ENCODE data around the gene KLHL30.

The KLHL30 gene

GRCh38 chr2:238121511-238122286 lies 16.8 kb upstream of the KLHL30 start:
- no peak for DNase-seq

DNA sequence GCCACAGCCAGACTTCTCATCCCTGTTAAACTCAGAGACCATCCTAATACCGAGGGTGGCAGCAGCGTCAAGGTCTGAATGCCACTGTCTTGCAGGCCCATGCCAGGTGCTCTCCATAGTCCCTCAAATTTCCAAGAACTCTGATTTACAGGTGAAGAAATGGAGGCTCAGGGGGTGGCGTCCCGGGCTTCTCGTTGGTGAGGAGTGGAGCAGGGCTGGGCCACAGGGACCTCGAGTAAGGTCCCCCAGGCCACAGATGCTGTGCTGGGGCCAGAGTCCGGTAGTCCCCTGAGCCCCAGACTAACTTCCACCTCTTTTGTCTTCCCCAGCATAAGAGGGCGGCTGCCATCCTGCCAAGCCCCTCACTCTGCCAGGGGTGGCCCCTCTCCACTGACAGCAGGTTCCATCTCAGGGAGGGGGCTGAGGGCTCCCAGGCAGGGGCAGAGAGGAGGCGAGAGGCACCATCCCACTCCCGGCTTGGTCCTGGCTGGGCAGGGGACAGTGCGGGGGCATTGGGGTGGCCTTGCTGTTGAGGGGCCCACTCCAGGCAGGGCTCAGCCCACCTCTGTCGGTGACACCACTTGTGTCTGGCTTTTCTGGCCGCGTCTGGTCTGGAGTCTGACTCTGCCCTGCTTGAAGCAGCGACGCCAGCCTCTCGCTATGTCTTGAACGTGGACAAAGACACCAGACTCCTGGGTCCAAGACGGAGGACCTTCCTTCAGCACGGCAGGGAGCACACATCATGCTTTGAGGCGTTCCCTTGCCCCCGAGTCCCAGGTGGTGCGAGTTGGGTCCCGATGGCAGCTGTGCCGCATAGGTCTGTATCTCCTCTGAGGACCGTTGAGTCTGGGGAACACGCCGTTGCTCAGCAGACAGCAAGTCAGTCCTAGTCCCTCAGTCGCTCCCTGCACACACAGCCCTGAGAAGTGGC lies 15.9 kb upstream of the KLHL30 start:
- DNase-seq: no peak

- no peak for DNase-seq
These were observed 15.1 kb upstream of the KLHL30 start for GRCh38 chr2:238123218-238123971.

- no peak for DNase-seq
These were observed 14.4 kb upstream of the KLHL30 start for GRCh38 chr2:238123991-238124470.

DNA sequence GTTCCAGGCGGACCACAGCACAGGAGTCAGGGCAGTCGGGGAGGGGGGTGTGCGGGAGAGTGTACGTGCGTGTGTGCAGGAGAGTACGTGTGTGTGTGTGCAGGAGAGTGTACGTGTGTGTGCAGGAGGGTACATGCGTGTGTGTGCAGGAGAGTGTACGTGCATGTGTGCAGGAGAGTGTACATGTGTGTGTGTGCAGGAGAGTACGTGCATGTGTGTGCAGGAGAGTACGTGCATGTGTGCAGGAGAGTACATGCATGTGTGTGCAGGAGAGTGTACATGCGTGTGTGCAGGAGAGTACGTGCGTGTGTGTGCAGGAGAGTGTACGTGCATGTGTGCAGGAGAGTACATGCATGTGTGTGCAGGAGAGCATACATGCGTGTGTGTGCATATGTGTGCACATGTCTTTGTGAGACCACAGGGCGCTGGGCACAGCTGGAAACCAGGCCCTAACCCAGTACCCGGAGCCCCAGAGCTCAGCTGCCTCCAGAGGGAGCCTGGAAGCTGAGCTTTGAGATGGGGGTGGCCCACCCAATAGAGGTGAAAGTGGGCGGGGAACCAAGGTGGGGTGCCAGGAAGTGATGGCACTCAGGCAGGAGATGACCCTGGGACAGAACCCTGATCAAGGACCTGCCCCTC lies 13.9 kb upstream of the KLHL30 start:
- DNase-seq: no peak

GRCh38 chr2:238125127-238125885 lies 13.2 kb upstream of the KLHL30 start:
- DNase-seq: no peak

DNA sequence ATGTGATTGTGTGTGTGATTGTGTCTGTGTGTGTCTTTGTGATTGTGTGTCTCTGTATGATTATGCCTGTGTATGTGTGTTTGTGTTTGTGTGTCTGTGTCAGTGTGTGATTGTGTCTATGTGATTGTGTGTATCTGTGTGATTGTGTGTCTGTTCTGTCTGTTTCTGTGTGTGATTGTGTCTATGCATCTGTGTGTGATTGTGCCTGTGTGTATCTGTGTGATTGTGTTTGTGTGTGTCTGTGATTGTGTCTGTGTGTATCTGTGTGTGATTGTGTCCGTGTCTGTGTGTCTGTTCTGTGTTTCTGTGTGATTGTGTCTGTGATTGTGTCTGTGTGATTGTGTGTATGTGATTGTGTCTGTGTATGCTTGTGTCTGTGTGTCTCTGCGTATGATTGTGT lies 12.1 kb upstream of the KLHL30 start:
- no peak for DNase-seq

- DNase-seq: no peak
These were observed 11.7 kb upstream of the KLHL30 start for GRCh38 chr2:238126775-238127164.

DNA sequence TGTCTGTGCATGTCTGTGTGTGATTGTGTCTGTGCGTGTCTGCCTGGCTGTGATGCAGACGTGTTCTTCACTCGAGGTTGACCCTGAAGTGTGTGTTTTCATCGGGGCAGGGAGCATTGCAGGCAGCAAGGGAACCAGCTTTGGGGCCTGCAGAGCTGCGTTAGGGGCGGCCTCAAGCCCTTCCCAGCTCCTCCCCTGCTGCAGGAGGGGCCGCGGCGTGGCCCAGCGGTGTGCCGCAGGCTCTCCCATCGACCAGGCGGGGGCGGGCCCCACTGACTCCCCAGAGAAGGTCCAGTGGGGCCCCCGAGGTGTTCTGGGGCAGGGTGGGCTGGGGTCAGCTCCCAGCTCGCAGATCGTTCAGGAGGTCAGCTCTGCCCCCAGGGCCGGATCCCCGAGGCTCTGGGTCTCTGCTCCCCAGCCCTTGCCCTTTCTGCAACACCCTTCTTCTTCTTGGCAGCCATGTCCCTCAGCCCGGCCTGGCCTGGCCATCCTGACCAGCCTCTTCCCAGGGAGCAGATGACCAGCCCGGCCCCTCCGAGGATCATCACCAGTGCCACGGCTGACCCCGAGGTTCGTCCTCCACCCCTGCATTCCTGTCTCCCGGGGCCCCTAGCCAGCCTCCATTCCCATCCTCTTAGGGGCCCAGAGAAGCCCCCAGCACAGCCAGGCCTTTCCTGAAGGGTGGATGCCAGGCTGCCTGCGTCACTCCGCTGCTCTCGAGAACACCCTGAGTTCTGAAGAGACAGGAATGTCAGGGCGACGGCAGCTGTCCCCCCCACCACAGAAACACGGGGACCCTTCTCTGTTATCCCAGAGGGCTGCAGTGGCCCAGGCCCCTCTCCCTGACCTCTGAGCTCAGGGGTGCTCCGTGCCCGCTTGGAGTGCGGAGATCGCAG lies 11.1 kb upstream of the KLHL30 start:
- no peak for DNase-seq

- no peak for DNase-seq
These were observed 10.4 kb upstream of the KLHL30 start for GRCh38 chr2:238128061-238128440.

GRCh38 chr2:238128534-238129001 lies 9.9 kb upstream of the KLHL30 start:
- DNase-seq: no peak

- DNase-seq: no peak
These were observed 9.1 kb upstream of the KLHL30 start for GRCh38 chr2:238129166-238130010.

GRCh38 chr2:238130111-238130695 lies 8.3 kb upstream of the KLHL30 start:
- DNase-seq: no peak

DNA sequence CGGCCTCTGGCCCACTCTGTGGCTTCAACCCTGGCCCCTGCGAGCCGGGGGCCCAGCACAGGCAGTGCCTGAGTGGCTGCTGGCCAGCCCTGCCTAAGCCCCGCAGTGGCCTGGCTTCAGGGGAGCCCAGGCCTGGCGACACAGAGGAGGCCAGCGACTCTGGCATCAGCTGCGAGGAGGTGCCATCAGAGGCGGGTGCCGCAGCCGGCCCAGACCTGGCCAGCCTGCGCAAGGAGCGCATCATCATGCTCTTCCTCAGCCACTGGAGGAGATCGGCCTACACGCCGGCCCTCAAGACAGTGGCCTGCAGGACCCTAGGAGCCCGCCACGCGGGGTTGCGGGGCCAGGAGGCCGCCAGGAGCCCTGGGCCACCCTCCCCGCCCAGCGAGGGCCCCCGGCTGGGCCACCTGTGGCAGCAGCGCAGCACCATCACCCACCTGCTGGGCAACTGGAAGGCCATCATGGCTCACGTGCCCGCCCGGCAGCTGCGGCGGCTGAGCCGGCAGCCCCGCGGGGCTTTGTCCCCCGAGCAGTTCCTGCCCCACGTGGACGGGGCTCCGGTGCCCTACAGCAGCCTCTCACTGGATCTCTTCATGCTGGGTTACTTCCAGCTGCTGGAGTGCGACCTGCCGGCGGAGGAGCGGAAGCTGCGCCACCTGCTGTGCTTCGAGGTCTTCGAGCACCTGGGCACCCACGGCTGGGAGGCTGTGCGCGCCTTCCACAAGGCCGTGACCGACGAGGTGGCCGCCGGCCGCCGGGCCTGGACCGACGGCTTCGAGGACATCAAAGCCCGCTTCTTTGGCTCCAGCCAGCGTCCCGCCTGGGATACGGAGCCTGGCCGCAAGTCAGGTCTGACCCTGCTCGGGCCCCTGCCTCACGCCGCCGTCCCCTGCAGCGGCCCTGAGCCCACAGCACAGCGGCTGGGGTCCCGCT lies 7.5 kb upstream of the KLHL30 start:
- no peak for DNase-seq

- no peak for DNase-seq
These were observed 6.6 kb upstream of the KLHL30 start for GRCh38 chr2:238131761-238132462.

- DNase-seq: no peak
These were observed 5.7 kb upstream of the KLHL30 start for GRCh38 chr2:238132463-238133450.

All from NCI-H2171 (cell line).